ENCODE data around the gene KCTD8. TPM values are rescaled to one million over a fixed set of nuclear protein-coding genes. Genes with fewer than 3 reads are reported as not detected.

Gene KCTD8
- total RNA-seq, 1 experiment from 2014 or later = not detected

- H3K9ac ChIP-seq (ENCODE audit: low read length) = no peak overlapping the region
- no peak for TF ChIP-seq EZH2 (IDR thresholded peaks at IDR 0.05)
- TF ChIP-seq EZH2phosphoT487 (IDR thresholded peaks at IDR 0.05; ENCODE audit: borderline replicate concordance) = no peak
- TF ChIP-seq ZNF274 (IDR thresholded peaks at IDR 0.05; ENCODE audit: low read depth, low read length) = no peak
- no peak for TF ChIP-seq ZFX (IDR thresholded peaks at IDR 0.05)
- no peak for TF ChIP-seq REST (IDR thresholded peaks at IDR 0.05; ENCODE audit: low read depth)
- TF ChIP-seq CTCF (IDR thresholded peaks at IDR 0.05 in 2 of 3, conservative IDR thresholded peaks at IDR 0.05 in 1 of 3; ENCODE audit: borderline replicate concordance in 1 of 3, insufficient read depth in 1 of 3, low read depth in 2 of 3, low read length in 2 of 3) = no peak
- no peak for TF ChIP-seq YY1 (IDR thresholded peaks at IDR 0.05; ENCODE audit: extremely low read depth, insufficient replicate concordance, low read depth, low read length)
- TF ChIP-seq SIN3A (IDR thresholded peaks at IDR 0.05; ENCODE audit: low read depth) = no peak
- no peak for TF ChIP-seq CBX3 (IDR thresholded peaks at IDR 0.05; ENCODE audit: low read depth)
- no peak for TF ChIP-seq FOSL1 (IDR thresholded peaks at IDR 0.05; ENCODE audit: low read depth)
- no peak for TF ChIP-seq MAX (IDR thresholded peaks at IDR 0.05)
- no peak for TF ChIP-seq RAD21 (IDR thresholded peaks at IDR 0.05; ENCODE audit: low read depth)
- POLR2A ChIA-PET = no interaction called here
- ATAC-seq = no peak
- H3K4me1 ChIP-seq (ENCODE audit: control insufficient read depth in 1 of 2, insufficient read depth in 2 of 2, low read length in 2 of 2) = no peaks in the 10 kb centered on the region
- H3K9me3 ChIP-seq (ENCODE audit: control insufficient read depth in 1 of 2, insufficient read depth in 1 of 2, low read depth in 1 of 2, low read length in 2 of 2) = peaks cover 4 to 29% of the 10 kb centered on the region in 2 experiments; a peak in 2 of 4 replicates
- no peak overlapping the region for H3K4me2 ChIP-seq (ENCODE audit: low read length)
- no peak overlapping the region for H3K27ac ChIP-seq (ENCODE audit: low read depth, low read length)
- H3K79me2 ChIP-seq (ENCODE audit: insufficient read depth, low read length) = no peaks in the 10 kb centered on the region
- no peaks in the 10 kb centered on the region for H3K9me2 ChIP-seq (ENCODE audit: insufficient read depth)
- CTCF ChIA-PET = no interaction called here
- RAD21 ChIA-PET (ENCODE audit: low non-redundant PET in 1 of 2, low total read pairs in 2 of 2, uncharacterized antibody in 2 of 2, unreplicated experiment in 2 of 2) = no interaction called here
- H3K27me3 ChIP-seq (ENCODE audit: insufficient read depth, low read length) = no peaks in the 10 kb centered on the region
- no peak for DNase-seq (ENCODE audit: low read depth, low spot score)
- no peak overlapping the region for H2AFZ ChIP-seq (ENCODE audit: low read depth, low read length, poor library complexity, severe bottlenecking)
- no TSS peak for BruUV-seq (replicated peaks)
- no peaks in the 10 kb centered on the region for H4K20me1 ChIP-seq (ENCODE audit: insufficient read depth)
- no peaks in the 10 kb centered on the region for H3K36me3 ChIP-seq (ENCODE audit: control insufficient read depth in 1 of 2, insufficient read depth in 2 of 2, low read length in 2 of 2)
- H3K4me3 ChIP-seq (replicated peaks in 1 of 2; ENCODE audit: low read depth in 1 of 2, low read length in 2 of 2) = no peak overlapping the region
- intact Hi-C loops (cut with micrococcal nuclease) = no loop called here
These were observed 286.9 kb downstream of the KCTD8 start for GRCh38 chr4:44161756-44162155.

Data from HCT116 (cell line).